HG03039 (cell line): ENCODE measurements around the gene LBH.

Source experiments
- ATAC-seq: cut with Tn5 transposase; IDR thresholded peaks from one replicate; pipeline ENCODE4 v1.9.1; 2021; ENCODE audit warnings: mild to moderate bottlenecking, moderate library complexity; ENCODE audit not compliant: unreplicated experiment

LBH gene

GRCh38 chr2:30300456-30301221 lies 69.3 kb downstream of the LBH start:
- ATAC-seq = no peak

DNA sequence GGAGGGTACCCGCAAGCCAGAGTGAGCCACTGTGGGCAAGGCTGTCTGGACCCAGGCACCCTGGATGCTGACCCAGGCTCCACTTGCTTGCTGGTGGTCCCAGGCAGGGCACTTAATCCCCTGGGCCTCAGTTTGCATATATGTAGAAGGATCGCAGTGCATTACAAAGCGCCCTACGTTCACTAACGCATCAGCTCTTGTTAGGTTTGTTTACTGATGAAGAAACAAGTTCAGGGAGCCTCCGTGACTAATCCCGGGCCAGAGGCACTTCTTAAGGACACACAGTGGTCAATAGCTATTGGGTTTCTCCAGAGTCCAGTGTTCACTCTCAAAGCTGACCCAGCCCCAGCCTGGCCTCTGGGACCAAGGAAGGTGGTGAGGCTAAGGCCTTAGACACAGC lies 70.2 kb downstream of the LBH start:
- ATAC-seq = no peak

DNA sequence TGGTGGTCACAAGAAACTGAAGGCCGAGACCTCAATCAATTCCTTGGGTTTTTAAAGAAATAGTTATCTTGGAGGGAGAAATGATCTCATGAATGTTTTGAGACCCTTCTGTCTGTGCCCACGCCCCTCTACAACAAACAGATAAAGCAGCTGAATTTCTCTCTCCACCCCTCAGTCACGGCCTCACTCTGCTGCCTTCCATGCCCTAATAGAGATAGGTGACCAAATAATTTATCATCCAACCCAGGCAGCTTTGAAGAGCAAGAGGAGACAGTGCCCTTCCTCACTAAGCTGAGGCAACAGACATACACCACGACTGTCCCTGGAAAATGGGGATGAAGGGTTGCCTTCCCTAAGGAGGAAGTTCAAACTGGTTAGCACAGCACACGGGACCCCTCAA lies 71.2 kb downstream of the LBH start:
- no peak for ATAC-seq

DNA sequence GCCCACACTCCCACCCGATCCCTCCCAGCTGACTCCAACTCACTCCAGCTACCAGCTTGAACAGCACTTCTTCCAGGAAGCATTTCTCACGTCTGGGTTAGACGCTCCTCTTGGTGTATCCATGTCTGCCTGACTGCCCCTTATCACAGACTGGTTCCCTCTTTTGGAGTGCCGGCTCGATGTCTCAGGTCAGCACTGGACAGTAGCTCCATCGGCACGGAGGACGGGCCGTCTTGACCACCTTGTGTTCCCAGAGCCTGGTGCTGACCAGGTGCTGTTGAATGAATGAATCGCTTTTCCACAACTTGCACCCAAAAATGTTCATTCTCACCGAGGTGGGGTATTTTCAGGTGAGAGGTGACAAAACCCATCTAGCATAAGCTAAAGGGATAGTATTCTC lies 71.8 kb downstream of the LBH start:
- no peak for ATAC-seq

DNA sequence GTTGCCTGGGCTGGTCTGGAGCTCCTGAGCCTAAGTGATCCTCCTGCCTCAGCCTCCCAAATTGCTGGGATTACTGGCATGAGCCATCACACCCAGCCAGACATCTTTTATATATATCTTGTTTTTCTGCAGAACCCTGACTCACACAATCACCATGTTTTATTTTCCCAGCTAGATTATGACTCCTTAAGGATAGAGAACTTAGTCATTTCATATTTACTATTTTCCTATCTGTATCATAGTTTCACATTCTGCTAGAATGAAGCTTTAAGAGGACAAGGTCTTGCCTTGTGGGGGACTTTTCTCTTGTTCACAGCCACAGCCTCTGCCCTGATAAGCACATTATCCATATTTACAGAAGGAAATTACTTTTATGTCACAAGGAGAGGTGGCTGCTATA lies 73.9 kb downstream of the LBH start:
- ATAC-seq = no peak

DNA sequence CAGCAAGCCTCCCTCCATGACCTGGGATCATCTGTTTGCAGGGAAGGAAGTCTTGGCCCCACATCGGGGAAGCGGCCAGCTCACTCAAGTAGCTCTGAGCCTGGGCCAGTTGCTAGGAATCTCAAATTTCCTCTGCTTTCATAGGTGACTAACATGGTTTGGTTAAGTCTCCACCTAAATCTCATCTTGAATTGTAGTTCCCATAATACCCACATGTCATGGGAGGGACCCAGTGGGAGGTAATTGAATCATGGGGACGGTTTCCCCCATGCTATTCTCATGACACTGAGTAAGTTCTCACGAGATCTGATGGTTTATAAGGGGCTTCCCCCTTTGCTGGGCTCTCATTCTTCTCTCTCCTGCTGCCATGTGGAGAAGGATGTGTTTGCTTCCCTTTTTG lies 75.2 kb downstream of the LBH start:
- no peak for ATAC-seq

DNA sequence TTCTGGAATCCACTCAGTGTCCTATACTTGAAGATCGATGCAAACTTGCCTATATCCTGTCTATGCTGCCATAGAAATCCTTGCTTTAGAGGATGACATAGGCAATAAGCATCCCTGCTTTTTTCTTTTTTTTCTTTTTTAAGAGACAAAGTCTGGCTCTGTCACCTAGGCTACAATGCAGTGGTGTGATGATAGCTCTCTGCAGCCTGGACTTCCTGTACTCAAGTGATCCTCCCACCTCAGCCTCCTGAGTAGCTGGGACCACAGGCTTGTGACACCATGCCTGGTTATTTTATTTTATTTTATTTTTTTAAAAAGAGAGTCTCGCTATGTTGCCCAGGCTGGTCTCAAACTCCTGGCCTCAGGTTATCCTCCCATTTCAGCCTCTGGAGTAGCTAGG lies 76.9 kb downstream of the LBH start:
- no peak for ATAC-seq
